Liver (tissue), 9 donors: ENCODE measurements around the gene CDH15. TPM values are rescaled to one million over a fixed set of nuclear protein-coding genes. Genes with fewer than 3 reads are reported as not detected.
"Not testable (repeated sequence)": the region's sequence is repeated elsewhere in the genome, so short reads cannot be mapped to it uniquely, and the experiment has no call there.

Experiments
- DNase-seq: peaks from one replicate; pipeline ENCODE4 v3.0.0-alpha.2; 2017; ENCODE audit warnings: low spot score
- H3K27ac ChIP-seq, 2 donors: one replicate each; pipeline ENCODE4 v1.7.0; 2013; ENCODE audit warnings: inconsistent platforms in 2 of 2, low read length in 2 of 2, control low read depth in 1 of 2, low read depth in 1 of 2, mild to moderate bottlenecking in 1 of 2
- H3K27me3 ChIP-seq, 4 donors: one replicate each; pipeline versions ENCODE4 v1.6.1 to v1.7.0; 2013; ENCODE audit warnings: low read length in 3 of 4, inconsistent platforms in 1 of 4, mild to moderate bottlenecking in 1 of 4, moderate library complexity in 1 of 4; ENCODE audit not compliant: control insufficient read depth in 4 of 4, insufficient read depth in 4 of 4
- H3K36me3 ChIP-seq, 4 donors: one replicate each; pipeline versions ENCODE4 v1.6.1 to v1.7.0; 2013; ENCODE audit warnings: low read length in 3 of 4, mild to moderate bottlenecking in 3 of 4, low read depth in 1 of 4, moderate library complexity in 1 of 4; ENCODE audit not compliant: control insufficient read depth in 4 of 4, insufficient read depth in 3 of 4
- H3K4me1 ChIP-seq, 4 donors: one replicate each; pipeline versions ENCODE4 v1.6.1 to v1.7.0; 2013; ENCODE audit warnings: low read length in 3 of 4, mild to moderate bottlenecking in 3 of 4, moderate library complexity in 1 of 4; ENCODE audit not compliant: control insufficient read depth in 4 of 4, insufficient read depth in 4 of 4
- H3K4me3 ChIP-seq, 3 donors: one replicate each; pipeline versions ENCODE4 v1.6.1 to v1.7.0; 2013; ENCODE audit warnings: low read length in 3 of 3, control low read depth in 1 of 3, low read depth in 1 of 3, mild to moderate bottlenecking in 1 of 3
- H3K9ac ChIP-seq, 2 donors: one replicate each; pipeline ENCODE4 v1.7.0; 2013; ENCODE audit warnings: low read length in 2 of 2, mild to moderate bottlenecking in 2 of 2, moderate library complexity in 2 of 2, control low read depth in 1 of 2, low read depth in 1 of 2
- H3K9me3 ChIP-seq, 4 donors: one replicate each; pipeline versions ENCODE4 v1.6.1 to v1.7.0; 2013; ENCODE audit warnings: low read length in 3 of 4; ENCODE audit not compliant: control insufficient read depth in 4 of 4
- EGR1 ChIP-seq, 2 donors: IDR thresholded peaks; 2 replicates each; pipeline ENCODE4 v1.6.1; 2016 to 2018; ENCODE audit warnings: antibody characterized with exemption in 2 of 2, low read depth in 2 of 2
- FOXA1 ChIP-seq: IDR thresholded peaks from 2 replicates; pipeline ENCODE4 v1.6.1; 2016; ENCODE audit warnings: antibody characterized with exemption
- FOXA2 ChIP-seq: IDR thresholded peaks from 2 replicates; pipeline ENCODE4 v1.6.1; 2016; ENCODE audit warnings: antibody characterized with exemption
- GABPA ChIP-seq, 2 donors: IDR thresholded peaks in 1 of 2; conservative IDR thresholded peaks in 1 of 2; 2 replicates each; pipeline ENCODE4 v1.6.1; 2016; ENCODE audit warnings: antibody characterized with exemption in 2 of 2, mild to moderate bottlenecking in 1 of 2, moderate library complexity in 1 of 2
- HNF4A ChIP-seq, 2 donors: conservative IDR thresholded peaks; 2 replicates each; pipeline ENCODE4 v1.6.1; 2016; ENCODE audit warnings: antibody characterized with exemption in 2 of 2, mild to moderate bottlenecking in 2 of 2
- HNF4G ChIP-seq: IDR thresholded peaks from 2 replicates; pipeline ENCODE4 v1.6.1; 2016; ENCODE audit warnings: antibody characterized with exemption
- JUND ChIP-seq, 2 donors: IDR thresholded peaks; 2 replicates each; pipeline ENCODE4 v1.6.1; 2016; ENCODE audit warnings: antibody characterized with exemption in 2 of 2
- NR2F2 ChIP-seq: IDR thresholded peaks from 2 replicates; pipeline ENCODE4 v1.6.1; 2016; ENCODE audit warnings: antibody characterized with exemption
- RAD21 ChIP-seq, 2 donors: IDR thresholded peaks; 2 replicates each; pipeline ENCODE4 v1.6.1; 2016; ENCODE audit warnings: antibody characterized with exemption in 2 of 2, mild to moderate bottlenecking in 2 of 2
- RXRA ChIP-seq, 2 donors: IDR thresholded peaks; 2 replicates each; pipeline ENCODE4 v1.6.1; 2017 to 2018; ENCODE audit warnings: antibody characterized with exemption in 2 of 2, mild to moderate bottlenecking in 1 of 2
- SP1 ChIP-seq: IDR thresholded peaks from 2 replicates; pipeline ENCODE4 v1.6.1; 2018; ENCODE audit warnings: antibody characterized with exemption, mild to moderate bottlenecking
- TAF1 ChIP-seq: conservative IDR thresholded peaks from 2 replicates; pipeline ENCODE4 v1.6.1; 2016; ENCODE audit warnings: antibody characterized with exemption, mild to moderate bottlenecking
- YY1 ChIP-seq: IDR thresholded peaks from 2 replicates; pipeline ENCODE4 v1.6.1; 2016; ENCODE audit warnings: antibody characterized with exemption, mild to moderate bottlenecking
- WGBS: extraction: QIAGEN DNeasy Blood & Tissue Kit; methylation state at CpG from one replicate; pipeline ENCODE4 v1.1.7; 2013; 5-methylcytosine and 5-hydroxymethylcytosine counted together
- polyA plus RNA-seq, 2 donors: library from polyadenylated mRNA; stranded (reverse) in 1 of 2; unstranded in 1 of 2; fragments of 200-250 nt in 1 of 2; fragments of >200 nt in 1 of 2; fragmentation: Nextera tagmentation in 1 of 2; extraction: Ambion mirVana in 1 of 2; gene quantifications; one replicate each; pipeline versions ENCODE4 v1.2.1 to v1.2.3, GENCODE V29; 2013 to 2015
- total RNA-seq, 2 donors: library from RNA; depleted of rRNA; stranded (reverse); fragments of >200 nt; gene quantifications; one replicate each; pipeline ENCODE4 v1.2.3, GENCODE V29; 2014
- TF ChIP-seq, protein P1 (sequence below): IDR thresholded peaks from 2 replicates; pipeline ENCODE4 v1.6.1; 2016; ENCODE audit warnings: antibody characterized with exemption
- TF ChIP-seq, protein P2 (sequence below): IDR thresholded peaks from 2 replicates; pipeline ENCODE4 v1.6.1; 2016; ENCODE audit warnings: antibody characterized with exemption
- TF ChIP-seq, protein P3 (sequence below): fragments of 150-350 bp; IDR thresholded peaks from 2 replicates; pipeline ENCODE4 v1.5.1; 2017; ENCODE audit warnings: improper control_type of control experiment, low read depth, low read length; ENCODE audit not compliant: missing input control
- TF ChIP-seq, protein P4 (sequence below): IDR thresholded peaks from 2 replicates; pipeline ENCODE4 v1.6.1; 2016; ENCODE audit warnings: antibody characterized with exemption
- TF ChIP-seq, protein P5 (sequence below): IDR thresholded peaks from 2 replicates; pipeline ENCODE4 v1.6.1; 2016; ENCODE audit warnings: antibody characterized with exemption, mild to moderate bottlenecking
- donor health status: healthy.
- donor health status: healthy.
- donor health status: healthy.
- donor health status: healthy.
- donor health status: healthy.

The CDH15 gene
- total and polyA plus RNA-seq, 4 donors: 0.12 TPM; not detected in 3

DNA sequence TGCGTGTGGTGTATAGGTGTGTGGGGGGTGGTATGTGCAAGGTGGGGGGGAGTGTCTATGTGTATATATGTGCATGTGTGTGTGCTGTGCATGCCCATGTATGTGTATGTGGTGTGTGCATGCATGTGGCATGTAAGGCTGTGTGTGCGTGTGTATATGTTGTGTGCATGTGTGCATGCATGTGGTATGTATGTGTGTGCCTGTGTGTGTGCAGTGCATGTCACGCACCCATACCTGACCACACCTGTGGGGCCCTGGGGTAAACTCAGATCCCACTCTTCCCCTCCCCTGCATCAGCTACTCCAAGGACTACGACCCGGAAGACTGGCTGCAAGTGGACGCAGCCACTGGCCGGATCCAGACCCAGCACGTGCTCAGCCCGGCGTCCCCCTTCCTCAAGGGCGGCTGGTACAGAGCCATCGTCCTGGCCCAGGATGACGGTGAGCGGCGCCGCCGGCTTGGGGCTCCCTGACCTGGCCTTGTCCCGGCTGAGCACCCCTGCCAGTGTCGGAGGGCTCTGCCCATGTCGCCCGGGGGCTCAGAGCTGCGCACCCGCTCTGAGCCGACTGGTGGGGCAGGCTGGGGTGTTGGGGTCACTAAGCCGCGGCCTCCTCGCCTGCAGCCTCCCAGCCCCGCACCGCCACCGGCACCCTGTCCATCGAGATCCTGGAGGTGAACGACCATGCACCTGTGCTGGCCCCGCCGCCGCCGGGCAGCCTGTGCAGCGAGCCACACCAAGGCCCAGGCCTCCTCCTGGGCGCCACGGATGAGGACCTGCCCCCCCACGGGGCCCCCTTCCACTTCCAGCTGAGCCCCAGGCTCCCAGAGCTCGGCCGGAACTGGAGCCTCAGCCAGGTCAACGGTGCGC is 19.7 kb downstream of the CDH15 start (continued):
- TF ChIP-seq, protein P1, sequence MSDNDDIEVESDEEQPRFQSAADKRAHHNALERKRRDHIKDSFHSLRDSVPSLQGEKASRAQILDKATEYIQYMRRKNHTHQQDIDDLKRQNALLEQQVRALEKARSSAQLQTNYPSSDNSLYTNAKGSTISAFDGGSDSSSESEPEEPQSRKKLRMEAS: no peak
- TF ChIP-seq FOXA2: no peak

DNA sequence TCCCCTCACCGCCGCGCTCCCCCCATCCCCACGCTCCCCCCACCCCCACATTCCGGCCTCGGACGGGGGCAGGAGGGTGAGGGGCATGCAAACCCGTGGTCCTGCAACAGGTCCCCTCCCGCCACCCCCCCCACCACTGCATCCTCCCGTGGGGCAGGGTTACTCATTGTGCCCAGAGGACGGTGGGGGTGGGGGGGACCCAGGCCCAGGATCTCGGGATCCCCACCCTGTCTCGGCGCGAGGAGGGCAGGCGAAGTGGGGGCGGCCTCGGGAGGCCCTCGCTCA is 20.3 kb downstream of the CDH15 start:
- Histone ChIP-seq H3K27ac (no peak overlapping the region), H3K9ac (no peak overlapping the region), H3K4me3 (peak overlapping the region in 1 of 3 donors; percentile 39), H3K4me1 (peaks cover 0 to 5% (median 4%) of the 10 kb centered on the region in 4 donors), H3K27me3 (no peaks in the 10 kb centered on the region), H3K36me3 (no peaks in the 10 kb centered on the region), H3K9me3 (no peaks in the 10 kb centered on the region)
- WGBS: 6% methylated on average over 19 of the region's 19 CpGs
- TF ChIP-seq EGR1 (IDR thresholded peaks at IDR 0.05; ENCODE audit: low read depth in 2 of 2) (no peak), HNF4G (no peak), YY1 (no peak), FOXA2 (no peak), HNF4A (conservative IDR thresholded peaks at IDR 0.05) (no peak), NR2F2 (no peak), GABPA (IDR thresholded peaks at IDR 0.05 in 1 of 2, conservative IDR thresholded peaks at IDR 0.05 in 1 of 2) (no peak), RAD21 (IDR thresholded peaks at IDR 0.05) (no peak), TAF1 (no peak), SP1 (no peak), JUND (IDR thresholded peaks at IDR 0.05) (no peak), FOXA1 (no peak), RXRA (IDR thresholded peaks at IDR 0.05) (no peak)
- TF ChIP-seq, protein P2, sequence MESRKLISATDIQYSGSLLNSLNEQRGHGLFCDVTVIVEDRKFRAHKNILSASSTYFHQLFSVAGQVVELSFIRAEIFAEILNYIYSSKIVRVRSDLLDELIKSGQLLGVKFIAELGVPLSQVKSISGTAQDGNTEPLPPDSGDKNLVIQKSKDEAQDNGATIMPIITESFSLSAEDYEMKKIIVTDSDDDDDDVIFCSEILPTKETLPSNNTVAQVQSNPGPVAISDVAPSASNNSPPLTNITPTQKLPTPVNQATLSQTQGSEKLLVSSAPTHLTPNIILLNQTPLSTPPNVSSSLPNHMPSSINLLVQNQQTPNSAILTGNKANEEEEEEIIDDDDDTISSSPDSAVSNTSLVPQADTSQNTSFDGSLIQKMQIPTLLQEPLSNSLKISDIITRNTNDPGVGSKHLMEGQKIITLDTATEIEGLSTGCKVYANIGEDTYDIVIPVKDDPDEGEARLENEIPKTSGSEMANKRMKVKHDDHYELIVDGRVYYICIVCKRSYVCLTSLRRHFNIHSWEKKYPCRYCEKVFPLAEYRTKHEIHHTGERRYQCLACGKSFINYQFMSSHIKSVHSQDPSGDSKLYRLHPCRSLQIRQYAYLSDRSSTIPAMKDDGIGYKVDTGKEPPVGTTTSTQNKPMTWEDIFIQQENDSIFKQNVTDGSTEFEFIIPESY: no peak
- TF ChIP-seq, protein P3, sequence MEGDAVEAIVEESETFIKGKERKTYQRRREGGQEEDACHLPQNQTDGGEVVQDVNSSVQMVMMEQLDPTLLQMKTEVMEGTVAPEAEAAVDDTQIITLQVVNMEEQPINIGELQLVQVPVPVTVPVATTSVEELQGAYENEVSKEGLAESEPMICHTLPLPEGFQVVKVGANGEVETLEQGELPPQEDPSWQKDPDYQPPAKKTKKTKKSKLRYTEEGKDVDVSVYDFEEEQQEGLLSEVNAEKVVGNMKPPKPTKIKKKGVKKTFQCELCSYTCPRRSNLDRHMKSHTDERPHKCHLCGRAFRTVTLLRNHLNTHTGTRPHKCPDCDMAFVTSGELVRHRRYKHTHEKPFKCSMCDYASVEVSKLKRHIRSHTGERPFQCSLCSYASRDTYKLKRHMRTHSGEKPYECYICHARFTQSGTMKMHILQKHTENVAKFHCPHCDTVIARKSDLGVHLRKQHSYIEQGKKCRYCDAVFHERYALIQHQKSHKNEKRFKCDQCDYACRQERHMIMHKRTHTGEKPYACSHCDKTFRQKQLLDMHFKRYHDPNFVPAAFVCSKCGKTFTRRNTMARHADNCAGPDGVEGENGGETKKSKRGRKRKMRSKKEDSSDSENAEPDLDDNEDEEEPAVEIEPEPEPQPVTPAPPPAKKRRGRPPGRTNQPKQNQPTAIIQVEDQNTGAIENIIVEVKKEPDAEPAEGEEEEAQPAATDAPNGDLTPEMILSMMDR: no peak
- TF ChIP-seq, protein P4, sequence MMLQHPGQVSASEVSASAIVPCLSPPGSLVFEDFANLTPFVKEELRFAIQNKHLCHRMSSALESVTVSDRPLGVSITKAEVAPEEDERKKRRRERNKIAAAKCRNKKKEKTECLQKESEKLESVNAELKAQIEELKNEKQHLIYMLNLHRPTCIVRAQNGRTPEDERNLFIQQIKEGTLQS: no peak
- TF ChIP-seq, protein P5, sequence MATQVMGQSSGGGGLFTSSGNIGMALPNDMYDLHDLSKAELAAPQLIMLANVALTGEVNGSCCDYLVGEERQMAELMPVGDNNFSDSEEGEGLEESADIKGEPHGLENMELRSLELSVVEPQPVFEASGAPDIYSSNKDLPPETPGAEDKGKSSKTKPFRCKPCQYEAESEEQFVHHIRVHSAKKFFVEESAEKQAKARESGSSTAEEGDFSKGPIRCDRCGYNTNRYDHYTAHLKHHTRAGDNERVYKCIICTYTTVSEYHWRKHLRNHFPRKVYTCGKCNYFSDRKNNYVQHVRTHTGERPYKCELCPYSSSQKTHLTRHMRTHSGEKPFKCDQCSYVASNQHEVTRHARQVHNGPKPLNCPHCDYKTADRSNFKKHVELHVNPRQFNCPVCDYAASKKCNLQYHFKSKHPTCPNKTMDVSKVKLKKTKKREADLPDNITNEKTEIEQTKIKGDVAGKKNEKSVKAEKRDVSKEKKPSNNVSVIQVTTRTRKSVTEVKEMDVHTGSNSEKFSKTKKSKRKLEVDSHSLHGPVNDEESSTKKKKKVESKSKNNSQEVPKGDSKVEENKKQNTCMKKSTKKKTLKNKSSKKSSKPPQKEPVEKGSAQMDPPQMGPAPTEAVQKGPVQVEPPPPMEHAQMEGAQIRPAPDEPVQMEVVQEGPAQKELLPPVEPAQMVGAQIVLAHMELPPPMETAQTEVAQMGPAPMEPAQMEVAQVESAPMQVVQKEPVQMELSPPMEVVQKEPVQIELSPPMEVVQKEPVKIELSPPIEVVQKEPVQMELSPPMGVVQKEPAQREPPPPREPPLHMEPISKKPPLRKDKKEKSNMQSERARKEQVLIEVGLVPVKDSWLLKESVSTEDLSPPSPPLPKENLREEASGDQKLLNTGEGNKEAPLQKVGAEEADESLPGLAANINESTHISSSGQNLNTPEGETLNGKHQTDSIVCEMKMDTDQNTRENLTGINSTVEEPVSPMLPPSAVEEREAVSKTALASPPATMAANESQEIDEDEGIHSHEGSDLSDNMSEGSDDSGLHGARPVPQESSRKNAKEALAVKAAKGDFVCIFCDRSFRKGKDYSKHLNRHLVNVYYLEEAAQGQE: no peak
- TF ChIP-seq, protein P1: no peak
- no peak for DNase-seq

DNA sequence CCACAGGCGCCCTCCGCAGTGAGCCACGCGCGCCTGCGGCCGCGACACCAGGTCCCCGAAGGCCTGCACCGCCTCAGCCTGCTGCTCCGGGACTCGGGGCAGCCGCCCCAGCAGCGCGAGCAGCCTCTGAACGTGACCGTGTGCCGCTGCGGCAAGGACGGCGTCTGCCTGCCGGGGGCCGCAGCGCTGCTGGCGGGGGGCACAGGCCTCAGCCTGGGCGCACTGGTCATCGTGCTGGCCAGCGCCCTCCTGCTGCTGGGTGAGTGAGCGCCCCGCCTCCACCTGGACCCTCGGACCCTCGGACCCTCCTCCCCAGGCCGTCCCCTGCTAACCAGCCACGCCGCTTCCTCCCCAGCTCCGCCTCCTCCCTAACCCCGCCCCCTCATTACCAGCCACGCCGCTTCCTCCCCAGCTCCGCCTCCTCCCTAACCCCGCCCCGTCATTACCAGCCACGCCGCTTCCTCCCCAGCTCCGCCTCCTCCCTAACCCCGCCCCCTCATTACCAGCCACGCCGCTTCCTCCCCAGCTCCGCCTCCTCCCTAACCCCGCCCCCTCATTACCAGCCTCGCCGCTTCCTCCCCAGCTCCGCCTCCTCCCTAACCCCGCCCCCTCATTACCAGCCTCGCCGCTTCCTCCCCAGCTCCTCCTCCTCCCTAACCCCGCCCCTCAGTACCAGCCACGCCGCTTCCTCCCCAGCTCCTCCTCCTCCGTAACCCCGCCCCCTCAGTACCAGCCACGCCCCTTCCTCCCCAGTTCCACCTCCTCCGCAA is 20.8 kb downstream of the CDH15 start:
- H3K36me3 ChIP-seq, H3K27me3 ChIP-seq, H3K4me1 ChIP-seq, H3K9me3 ChIP-seq, H3K27ac ChIP-seq, H3K9ac ChIP-seq: not testable (repeated sequence)
- peak overlapping the region in 1 of 3 donors; percentile 39 for H3K4me3 ChIP-seq
- peak; percentile 68 for DNase-seq
- WGBS: 5% methylated on average over 63 of the region's 63 CpGs
